Thyroid gland (tissue), 4 donors: Measurements from ENCODE around the gene CIPC. TPM values are rescaled to one million over a fixed set of nuclear protein-coding genes. Genes with fewer than 3 reads are reported as not detected.

Source experiments
- DNase-seq, 2 donors: peaks; one replicate each; pipeline ENCODE4 v3.0.0-alpha.2; 2019
- H3K27ac ChIP-seq, 3 donors: fragments of 200-600 bp; sonication (generic); 1 replicate in 2 of 3; 2 replicates in 1 of 3; pipeline ENCODE4 v1.5.1; 2016 to 2019; ENCODE audit warnings: mild to moderate bottlenecking in 1 of 3, moderate library complexity in 1 of 3
- H3K27me3 ChIP-seq: fragments of 200-600 bp; sonication (generic); one replicate; pipeline ENCODE4 v1.5.1; 2019
- H3K36me3 ChIP-seq, 2 donors: fragments of 200-600 bp; sonication (generic); one replicate each; pipeline ENCODE4 v1.5.1; 2016 to 2019
- H3K4me1 ChIP-seq, 2 donors: fragments of 200-600 bp; sonication (generic); one replicate each; pipeline ENCODE4 v1.5.1; 2017 to 2019
- H3K4me3 ChIP-seq, 3 donors: fragments of 200-600 bp; sonication (generic); replicated peaks in 1 of 3; 1 replicate in 2 of 3; 2 replicates in 1 of 3; pipeline ENCODE4 v1.5.1; 2016; ENCODE audit warnings: mild to moderate bottlenecking in 1 of 3
- H3K9me3 ChIP-seq: fragments of 200-600 bp; sonication (generic); one replicate; pipeline ENCODE4 v1.5.1; 2017
- CTCF ChIP-seq, 6 experiments: fragments of 200-600 bp in 3 of 6; fragments of 450-650 bp in 3 of 6; sonication (generic) in 3 of 6; IDR thresholded peaks; one replicate each; pipeline ENCODE4 v1.5.1; 2016 to 2019; ENCODE audit warnings: antibody characterized with exemption in 6 of 6, mild to moderate bottlenecking in 2 of 6, inconsistent platforms in 1 of 6, moderate library complexity in 1 of 6
- POLR2A ChIP-seq, 2 donors: fragments of 450-650 bp; IDR thresholded peaks; one replicate each; pipeline ENCODE4 v1.6.1; 2017; ENCODE audit warnings: antibody characterized with exemption in 2 of 2, mild to moderate bottlenecking in 2 of 2, moderate library complexity in 1 of 2
- WGBS, 2 donors: methylation state at CpG; one replicate each; pipeline ENCODE4 v1.1.5; 2017; 5-methylcytosine and 5-hydroxymethylcytosine counted together
- intact Hi-C: fragments of 100-400 bp; cut with DNase I; formaldehyde crosslinking; loops from one replicate; pipeline ENCODE4 v1.15.1; 2023
- total RNA-seq, 4 donors: library from RNA; depleted of rRNA; stranded (reverse); fragments of >200 nt; gene quantifications; one replicate each; pipeline ENCODE4 v1.2.3, GENCODE V29; 2016

CIPC gene
- total RNA-seq, 4 donors from 2014 or later, result 37.6 to 59.5 (median 44.6) TPM

- TF ChIP-seq CTCF (IDR thresholded peaks at IDR 0.05), result no peak
- no peak for TF ChIP-seq POLR2A (IDR thresholded peaks at IDR 0.05)
- H3K27me3 ChIP-seq, result no peaks in the 10 kb centered on the region
- H3K4me1 ChIP-seq, result peaks cover 5 to 22% of the 10 kb centered on the region in 2 donors
- H3K36me3 ChIP-seq, result no peaks in the 10 kb centered on the region
- WGBS, 2 donors, result 79 to 84% methylated on average over 7 of the region's 7 CpGs
- intact Hi-C loops, result loop anchor here (2.0 to 5.0 kb wide), 2 partner anchors 157 to 197 kb away; no protein-coding TSS in a partner anchor
- H3K27ac ChIP-seq, result no peak overlapping the region
- no peak overlapping the region for H3K4me3 ChIP-seq
- no peak for DNase-seq
- H3K9me3 ChIP-seq, result no peaks in the 10 kb centered on the region
These were observed 28.5 kb upstream of the CIPC start for GRCh38 chr14:77069551-77069950.

GRCh38 chr14:77071938-77072388 is 26.1 kb upstream of the CIPC start:
- H3K9me3 ChIP-seq, result no peaks in the 10 kb centered on the region
- no peaks in the 10 kb centered on the region for H3K36me3 ChIP-seq
- DNase-seq, result no peak
- H3K27me3 ChIP-seq, result no peaks in the 10 kb centered on the region
- intact Hi-C loops, result no loop called here
- 74 to 97% methylated on average over 3 of the region's 3 CpGs for WGBS, 2 donors
- peaks cover 5 to 45% of the 10 kb centered on the region in 2 donors for H3K4me1 ChIP-seq
- no peak overlapping the region for H3K4me3 ChIP-seq
- no peak overlapping the region for H3K27ac ChIP-seq
- TF ChIP-seq CTCF (IDR thresholded peaks at IDR 0.05) (no peak), POLR2A (IDR thresholded peaks at IDR 0.05) (no peak)

- intact Hi-C loops, result no loop called here
- Histone ChIP-seq H3K4me1 (peaks cover 0 to 41% of the 10 kb centered on the region in 2 donors), H3K27me3 (no peaks in the 10 kb centered on the region), H3K27ac (peak overlapping the region; percentile 82 to 95 (median 82)), H3K4me3 (peak overlapping the region in 1 of 3 donors; percentile 25), H3K36me3 (no peaks in the 10 kb centered on the region), H3K9me3 (no peaks in the 10 kb centered on the region)
- TF ChIP-seq POLR2A (IDR thresholded peaks at IDR 0.05) (no peak), CTCF (IDR thresholded peaks at IDR 0.05) (no peak)
- no peak for DNase-seq
These were observed 23.1 kb upstream of the CIPC start for GRCh38 chr14:77074969-77075368.

- DNase-seq, result peak; percentile 49 to 52
- intact Hi-C loops, result no loop called here
- no peaks in the 10 kb centered on the region for H3K9me3 ChIP-seq
- no peaks in the 10 kb centered on the region for H3K27me3 ChIP-seq
- no peaks in the 10 kb centered on the region for H3K36me3 ChIP-seq
- H3K4me1 ChIP-seq, result peaks cover 6 to 40% of the 10 kb centered on the region in 2 donors
- 16 to 32% methylated on average over 10 of the region's 10 CpGs for WGBS, 2 donors
- H3K4me3 ChIP-seq, result peak overlapping the region in 2 of 3 donors; percentile 15 to 25
- H3K27ac ChIP-seq, result peak overlapping the region; percentile 82 to 95 (median 86)
- TF ChIP-seq CTCF (IDR thresholded peaks at IDR 0.05) (no peak), POLR2A (IDR thresholded peaks at IDR 0.05) (peak in 1 of 2 donors; percentile 23)
These were observed 21.9 kb upstream of the CIPC start for GRCh38 chr14:77076113-77076631.

- Histone ChIP-seq H3K27me3 (no peaks in the 10 kb centered on the region), H3K27ac (peak overlapping the region; percentile 35 to 86 (median 76)), H3K4me1 (peaks cover 7 to 41% of the 10 kb centered on the region in 2 donors), H3K9me3 (no peaks in the 10 kb centered on the region), H3K36me3 (no peaks in the 10 kb centered on the region), H3K4me3 (no peak overlapping the region)
- 85 to 90% methylated on average over 3 of the region's 3 CpGs for WGBS, 2 donors
- TF ChIP-seq POLR2A (IDR thresholded peaks at IDR 0.05) (no peak), CTCF (IDR thresholded peaks at IDR 0.05) (no peak)
- intact Hi-C loops, result no loop called here
- DNase-seq, result no peak
These were observed 21.0 kb upstream of the CIPC start for GRCh38 chr14:77077040-77077439.
